Loucy (cell line): ENCODE results near the gene TNIP2.

Experiments
- CTCF ChIP-seq: fragments of 200-600 bp; sonication (generic); conservative IDR thresholded peaks from 2 replicates; pipeline ENCODE4 v1.5.1; 2014; ENCODE audit warnings: mild to moderate bottlenecking, antibody characterized with exemption, low read length
- EZH2phosphoT487 ChIP-seq: fragments of 200-600 bp; IDR thresholded peaks from 2 replicates; pipeline ENCODE4 v1.6.1; 2018; ENCODE audit warnings: antibody characterized with exemption, mild to moderate bottlenecking, moderate library complexity, borderline replicate concordance

DNA sequence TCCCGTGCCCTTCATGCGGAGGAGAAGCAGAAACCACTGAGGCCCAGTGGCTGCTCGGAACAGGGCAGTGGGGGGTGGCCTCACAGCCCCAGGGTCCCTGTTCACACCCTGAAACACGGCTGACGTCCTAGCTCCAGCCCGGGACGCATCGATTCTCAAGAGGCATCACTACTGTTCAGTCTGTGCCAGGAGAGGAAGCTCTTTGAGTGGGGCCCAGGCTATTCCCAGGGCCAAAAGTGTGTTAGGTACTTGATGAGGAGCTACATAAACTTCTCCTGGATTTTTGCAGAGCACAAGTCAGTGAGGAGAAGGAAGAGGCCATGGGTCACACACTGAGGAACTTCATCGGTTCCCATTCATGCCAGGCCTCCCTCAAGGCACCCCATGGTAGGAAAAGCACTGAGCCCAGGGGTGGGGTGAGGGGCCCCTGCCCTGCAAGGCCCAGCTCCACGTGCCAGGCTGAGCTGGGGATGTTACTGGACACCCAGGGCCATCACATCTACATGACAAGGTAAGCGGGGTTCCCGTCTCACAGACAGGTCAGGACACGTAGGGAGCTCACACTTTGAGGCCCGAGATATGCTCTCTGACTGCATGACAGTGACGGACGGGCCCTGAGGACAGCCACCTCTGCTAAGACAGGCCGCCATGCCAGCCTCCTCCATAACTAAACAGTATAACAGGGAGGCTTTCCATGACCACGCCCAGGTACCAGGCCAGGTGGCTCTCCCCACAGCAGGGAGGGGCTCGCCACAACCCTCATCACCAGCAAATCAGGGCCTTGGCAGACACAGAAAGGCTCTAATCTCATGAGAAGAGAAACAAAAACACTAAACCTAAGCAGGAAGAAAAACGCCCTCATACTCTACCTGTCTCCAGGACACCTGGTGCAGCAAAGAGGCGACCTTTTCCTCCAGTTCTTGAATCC is 12.4 kb downstream of the TNIP2 start:
- TF ChIP-seq CTCF (no peak), EZH2phosphoT487 (no peak)
